SHP77 treated with DMSO at 0.1 percent for 48 hours (cell line): Measurements from ENCODE around the gene AASS.

Experiments used
- DNase-seq: peaks from one replicate; lab custom pipeline; 2025; lab: John Stamatoyannopoulos, UW

The AASS gene

DNA sequence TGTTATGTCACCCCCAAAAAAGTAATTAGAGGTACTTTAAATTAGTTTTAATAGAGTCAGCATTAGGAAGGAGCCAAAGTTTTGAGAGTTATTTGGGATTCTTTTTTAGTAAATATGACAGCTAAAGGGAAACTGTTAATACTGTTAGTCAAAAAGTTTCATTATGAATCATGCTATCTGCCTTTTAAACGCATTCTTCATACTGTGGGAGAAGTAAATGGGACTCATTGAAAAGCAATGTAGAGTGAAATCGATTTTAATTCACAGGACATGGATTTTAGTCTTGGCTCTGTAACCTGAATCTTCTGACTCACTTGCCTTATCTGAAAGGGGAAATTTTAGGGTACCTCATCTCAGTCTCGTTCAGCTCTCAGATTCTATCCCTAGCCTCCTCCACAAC lies 105.1 kb downstream of the AASS start:
- no peak for DNase-seq

DNA sequence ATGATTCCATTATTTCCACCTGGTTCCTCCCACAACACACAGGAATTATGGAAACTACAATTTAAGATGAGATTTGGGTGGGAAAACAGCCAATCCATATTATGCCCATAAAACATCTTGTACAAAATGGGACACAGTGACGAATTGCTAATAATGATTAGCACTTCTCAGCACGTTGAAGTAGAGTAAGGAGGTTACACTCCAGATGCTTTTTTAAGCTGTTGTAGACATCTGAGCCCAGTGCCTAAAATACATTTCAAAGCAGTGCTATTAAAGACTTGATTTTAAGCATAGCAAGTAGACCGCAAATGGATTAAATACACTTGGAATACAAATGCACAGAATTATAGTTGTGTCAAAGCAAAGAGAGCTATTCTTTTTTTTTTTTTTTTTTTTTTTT lies 105.9 kb downstream of the AASS start:
- no peak for DNase-seq

DNA sequence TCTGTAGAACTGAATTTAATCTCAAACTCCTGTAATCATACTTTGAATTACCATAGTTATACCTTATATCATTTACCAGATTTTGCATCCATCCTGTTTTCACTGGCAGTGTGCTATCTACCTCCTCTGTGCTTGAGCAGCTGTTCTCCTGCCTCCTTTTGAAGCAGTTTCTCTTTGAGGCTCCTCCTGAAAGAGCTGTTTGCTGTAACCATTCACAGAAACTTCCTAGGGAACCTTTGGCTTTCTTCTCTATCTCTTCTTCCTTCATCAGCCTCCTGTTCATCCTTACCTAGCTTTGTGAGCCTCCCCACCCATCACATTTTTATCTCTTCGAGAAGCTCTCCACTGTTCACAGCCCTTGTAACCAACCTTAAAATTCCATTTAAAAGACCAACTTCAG lies 108.2 kb downstream of the AASS start:
- no peak for DNase-seq

DNA sequence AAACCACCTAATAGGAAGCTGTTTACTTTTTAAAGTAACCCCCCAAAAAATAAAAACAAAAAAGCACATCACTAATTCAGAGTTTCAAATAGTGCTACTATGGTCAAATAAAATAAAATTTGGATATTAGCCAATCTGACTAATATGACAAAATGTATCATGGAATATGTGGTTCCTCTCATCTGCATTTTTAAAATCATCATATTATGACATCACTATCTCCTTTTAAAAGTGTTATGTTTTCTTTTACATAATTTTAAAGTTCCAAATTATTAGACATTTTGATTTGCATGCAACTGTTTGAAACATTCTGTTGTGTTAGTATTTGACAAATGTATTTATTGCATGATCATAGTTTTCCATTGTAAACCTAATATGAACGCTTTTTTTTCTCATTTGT lies 110.4 kb downstream of the AASS start:
- DNase-seq: no peak

- DNase-seq: no peak
Observed at GRCh38 chr7:122027058-122027457, 117.0 kb downstream of the AASS start.
